ENCODE measurements around the gene NELFCD.

The NELFCD gene

GRCh38 chr20:58993332-58994248, 12.5 kb downstream of the NELFCD start:
- DNase-seq (ENCODE audit: low read depth in 1 of 2, low spot score in 1 of 2) = no peak

- no peak for DNase-seq (ENCODE audit: low read depth in 1 of 2, low spot score in 1 of 2)
Observed at GRCh38 chr20:58994390-58995159, 13.5 kb downstream of the NELFCD start.

GRCh38 chr20:58995461-58996225, 14.6 kb downstream of the NELFCD start:
- no peak for DNase-seq (ENCODE audit: low read depth in 1 of 2, low spot score in 1 of 2)

- no peak for DNase-seq (ENCODE audit: low read depth in 1 of 2, low spot score in 1 of 2)
Observed at GRCh38 chr20:58996226-58996611, 15.2 kb downstream of the NELFCD start.

- no peak for DNase-seq (ENCODE audit: low read depth in 1 of 2, low spot score in 1 of 2)
Observed at GRCh38 chr20:58997141-58997770, 16.2 kb downstream of the NELFCD start.

GRCh38 chr20:58998656-58999055, 17.6 kb downstream of the NELFCD start:
- DNase-seq (ENCODE audit: low read depth in 1 of 2, low spot score in 1 of 2) = no peak

GRCh38 chr20:59000326-59000725, 19.3 kb downstream of the NELFCD start:
- no peak for DNase-seq (ENCODE audit: low read depth in 1 of 2, low spot score in 1 of 2)

- DNase-seq (ENCODE audit: low read depth in 1 of 2, low spot score in 1 of 2) = no peak
Observed at GRCh38 chr20:59001068-59001448, 20.0 kb downstream of the NELFCD start.

- no peak for DNase-seq (ENCODE audit: low read depth in 1 of 2, low spot score in 1 of 2)
Observed at GRCh38 chr20:59001449-59002171, 20.6 kb downstream of the NELFCD start.

- no peak for DNase-seq (ENCODE audit: low read depth in 1 of 2, low spot score in 1 of 2)
Observed at GRCh38 chr20:59002388-59002787, 21.3 kb downstream of the NELFCD start.

GRCh38 chr20:59002874-59003399, 21.9 kb downstream of the NELFCD start:
- DNase-seq (ENCODE audit: low read depth in 1 of 2, low spot score in 1 of 2) = no peak

- no peak for DNase-seq (ENCODE audit: low read depth in 1 of 2, low spot score in 1 of 2)
Observed at GRCh38 chr20:59003836-59004492, 22.9 kb downstream of the NELFCD start.

GRCh38 chr20:59004493-59004762, 23.4 kb downstream of the NELFCD start:
- DNase-seq (ENCODE audit: low read depth in 1 of 2, low spot score in 1 of 2) = peak in 1 of 2 donors; percentile 46

GRCh38 chr20:59004763-59005522, 23.9 kb downstream of the NELFCD start:
- DNase-seq (ENCODE audit: low read depth in 1 of 2, low spot score in 1 of 2) = no peak

- DNase-seq (ENCODE audit: low read depth in 1 of 2, low spot score in 1 of 2) = no peak
Observed at GRCh38 chr20:59005523-59006166, 24.6 kb downstream of the NELFCD start.

- DNase-seq (ENCODE audit: low read depth in 1 of 2, low spot score in 1 of 2) = no peak
Observed at GRCh38 chr20:59006167-59006863, 25.3 kb downstream of the NELFCD start.

- DNase-seq (ENCODE audit: low read depth in 1 of 2, low spot score in 1 of 2) = no peak
Observed at GRCh38 chr20:59006864-59007664, 26.0 kb downstream of the NELFCD start, which contains the start of gene CTSZ. Gene CTSZ (minus strand): TSS chr20:59007254. CDS start chr20:59007128, 126 bp downstream.
